Erythroblast (primary cell): ENCODE data around the gene CMIP.

Experiments used
- GATA1 ChIP-seq: IDR thresholded peaks from 2 replicates; pipeline ENCODE4 v1.6.1; 2011; ENCODE audit warnings: low read depth, mild to moderate bottlenecking, control low read depth, low read length, moderate library complexity
- POLR2A ChIP-seq: IDR thresholded peaks from 2 replicates; pipeline ENCODE4 v1.6.1; 2011; ENCODE audit warnings: mild to moderate bottlenecking, low read length

- TF ChIP-seq POLR2A (no peak), GATA1 (no peak)
Measured at GRCh38 chr16:81707411-81708265, 263.0 kb downstream of the CMIP start.
